ENCODE results near the gene USP32. TPM values are rescaled to one million over a fixed set of nuclear protein-coding genes. Genes with fewer than 3 reads are reported as not detected.

USP32 gene
- total RNA-seq, 1 donor from 2014 or later: 22.8 TPM

GRCh38 chr17:60155427-60155814 lies 236.5 kb downstream of the USP32 start:
- intact Hi-C loops (cut with micrococcal nuclease): no loop called here
- H3K27me3 ChIP-seq (ENCODE audit: low read depth): peaks cover 88% of the 10 kb centered on the region
- H3K27ac ChIP-seq (replicated peaks): peak overlapping the region; percentile 78
- H3K9me3 ChIP-seq (replicated peaks): no peaks in the 10 kb centered on the region
- H3K4me1 ChIP-seq: peaks cover 81% of the 10 kb centered on the region
- H3K36me3 ChIP-seq: no peaks in the 10 kb centered on the region
- DNase-seq: no peak
- TF ChIP-seq CTCF (IDR thresholded peaks at IDR 0.05; ENCODE audit: borderline replicate concordance): no peak
- H3K4me3 ChIP-seq: no peak overlapping the region

- H3K27ac ChIP-seq (replicated peaks): peak overlapping the region; percentile 78
- peaks cover 81% of the 10 kb centered on the region for H3K4me1 ChIP-seq
These were observed 237.1 kb downstream of the USP32 start for GRCh38 chr17:60154616-60155426.

GRCh38 chr17:60153606-60154390 lies 238.1 kb downstream of the USP32 start:
- no peak for TF ChIP-seq CTCF (IDR thresholded peaks at IDR 0.05; ENCODE audit: borderline replicate concordance)
- intact Hi-C loops (cut with micrococcal nuclease): no loop called here

More at GRCh38 chr17:60154616-60155426, 237.1 kb downstream of the USP32 start:
- Histone ChIP-seq H3K27me3 (ENCODE audit: low read depth) (peaks cover 90% of the 10 kb centered on the region), H3K4me3 (peak overlapping the region; percentile 30), H3K36me3 (no peaks in the 10 kb centered on the region), H3K9me3 (replicated peaks) (no peaks in the 10 kb centered on the region)
- intact Hi-C loops (cut with micrococcal nuclease): no loop called here
- TF ChIP-seq CTCF (IDR thresholded peaks at IDR 0.05; ENCODE audit: borderline replicate concordance): no peak
- no peak for DNase-seq

GRCh38 chr17:60151355-60151754 lies 240.6 kb downstream of the USP32 start:
- H3K27ac ChIP-seq (replicated peaks): peak overlapping the region; percentile 78
- intact Hi-C loops (cut with micrococcal nuclease): no loop called here
- H3K9me3 ChIP-seq (replicated peaks): no peaks in the 10 kb centered on the region
- H3K4me1 ChIP-seq: peaks cover 66% of the 10 kb centered on the region
- H3K4me3 ChIP-seq: peak overlapping the region; percentile 68
- no peak for DNase-seq
- no peaks in the 10 kb centered on the region for H3K36me3 ChIP-seq
- peaks cover 92% of the 10 kb centered on the region for H3K27me3 ChIP-seq (ENCODE audit: low read depth)
- TF ChIP-seq CTCF (IDR thresholded peaks at IDR 0.05; ENCODE audit: borderline replicate concordance): no peak

More at GRCh38 chr17:60153606-60154390, 238.1 kb downstream of the USP32 start:
- peak overlapping the region; percentile 78 for H3K27ac ChIP-seq (replicated peaks)
- DNase-seq: no peak
- H3K9me3 ChIP-seq (replicated peaks): no peaks in the 10 kb centered on the region
- peaks cover 91% of the 10 kb centered on the region for H3K27me3 ChIP-seq (ENCODE audit: low read depth)
- peak overlapping the region; percentile 30 for H3K4me3 ChIP-seq
- no peaks in the 10 kb centered on the region for H3K36me3 ChIP-seq
- H3K4me1 ChIP-seq: peaks cover 77% of the 10 kb centered on the region

GRCh38 chr17:60149691-60150582 lies 242.0 kb downstream of the USP32 start, which contains the start of gene CA4:
Gene CA4 (plus strand): TSS chr17:60149973. CDS start chr17:60150035, 62 bp downstream.
- Histone ChIP-seq H3K4me1 (peaks cover 59% of the 10 kb centered on the region), H3K27ac (replicated peaks) (peak within 1 kb of the TSS; percentile 78), H3K36me3 (no peaks in the 10 kb centered on the region), H3K9me3 (replicated peaks) (no peaks in the 10 kb centered on the region), H3K4me3 (peak within 1 kb of the TSS; percentile 68), H3K27me3 (ENCODE audit: low read depth) (peaks cover 97% of the 10 kb centered on the region)
- no peak for TF ChIP-seq CTCF (IDR thresholded peaks at IDR 0.05; ENCODE audit: borderline replicate concordance)
- no peak for DNase-seq
- intact Hi-C loops (cut with micrococcal nuclease): no loop called here

All from left ventricle myocardium inferior (tissue), 1 donor.